ENCODE data around the gene RPIA.
"Not testable (repeated sequence)": the region's sequence is repeated elsewhere in the genome, so short reads cannot be mapped to it uniquely, and the experiment has no call there.

RPIA gene

DNA sequence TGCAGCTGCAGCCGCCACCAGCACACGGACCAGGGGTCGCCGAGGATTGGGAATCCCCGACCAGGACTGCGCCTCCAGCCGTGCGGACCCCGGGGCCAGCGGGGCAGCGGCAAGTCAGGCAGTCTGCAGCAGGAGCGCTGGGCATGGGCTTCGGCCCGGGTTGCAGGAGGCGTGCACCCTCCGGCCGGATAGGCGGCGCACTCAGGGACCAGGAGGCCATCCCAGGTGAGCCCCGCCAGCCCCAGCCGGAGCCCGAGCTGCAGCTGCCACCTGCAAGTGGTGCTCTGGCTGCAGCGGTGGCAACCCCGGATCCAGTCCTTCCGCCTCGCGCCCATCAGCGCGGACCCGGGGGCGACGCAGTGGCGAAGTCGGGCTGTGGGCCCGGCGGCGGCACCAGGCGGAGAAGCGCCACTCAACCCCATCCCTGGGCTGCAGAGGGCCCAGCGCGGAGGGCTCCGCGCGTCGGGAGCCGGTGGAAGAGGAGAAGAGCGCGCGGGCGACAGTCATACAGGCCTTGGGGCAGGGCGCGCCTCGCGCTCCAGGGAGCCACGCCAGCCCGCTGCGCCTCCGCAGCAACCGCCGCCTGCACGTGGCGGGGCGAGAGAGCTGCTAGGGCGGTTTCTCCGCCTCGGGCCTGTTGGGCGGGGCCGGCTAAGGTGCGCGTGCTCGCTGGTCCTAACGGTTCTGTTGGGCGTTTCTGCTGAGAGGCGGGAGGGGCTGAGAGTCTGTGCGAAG is 73.8 kb downstream of the RPIA start:
- Histone ChIP-seq H3K27me3 (ENCODE audit: control insufficient read depth, insufficient read depth, low read length) (peaks cover 18% of the 10 kb centered on the region), H3K9ac (ENCODE audit: low read length) (no peak overlapping the region), H3K36me3 (ENCODE audit: control insufficient read depth, insufficient read depth, low read length) (no peaks in the 10 kb centered on the region), H3K4me1 (ENCODE audit: control insufficient read depth, insufficient read depth, low read length) (peaks cover 7% of the 10 kb centered on the region), H3K4me3 (ENCODE audit: low read length) (no peak overlapping the region), H3K9me3 (ENCODE audit: control insufficient read depth, low read length) (no peaks in the 10 kb centered on the region)

DNA sequence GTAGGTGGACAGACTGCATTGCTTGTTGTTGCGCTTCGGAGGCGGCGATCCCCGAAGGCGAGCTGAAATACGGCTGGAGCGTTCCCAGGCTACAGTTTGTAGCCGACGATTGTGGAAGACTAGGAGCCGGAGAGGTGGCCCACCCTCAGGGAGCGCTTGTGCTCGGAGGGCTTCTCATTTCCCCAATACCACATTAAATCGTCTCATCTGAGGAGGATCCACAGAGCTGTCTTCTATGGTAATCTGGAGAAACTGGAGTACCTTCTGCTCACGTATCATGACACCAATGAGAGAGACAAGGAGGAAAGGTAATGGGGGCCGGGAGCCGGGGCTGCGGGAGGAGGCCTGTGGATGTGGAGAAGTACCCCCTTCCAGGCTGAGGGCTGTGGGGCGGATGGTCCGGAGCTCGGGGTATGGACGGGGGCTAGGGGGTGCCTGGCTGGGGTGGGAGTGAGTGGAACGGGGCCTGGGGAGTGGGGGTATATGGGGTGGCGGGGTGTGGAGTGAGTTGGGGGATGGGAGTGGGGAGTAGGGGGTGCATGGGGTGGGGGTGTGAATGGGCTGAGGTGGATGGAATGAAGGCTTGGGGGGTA is 74.5 kb downstream of the RPIA start:
- not testable (repeated sequence) for H3K4me1 ChIP-seq (ENCODE audit: control insufficient read depth, insufficient read depth, low read length); H3K9me3 ChIP-seq (ENCODE audit: control insufficient read depth, low read length); H3K36me3 ChIP-seq (ENCODE audit: control insufficient read depth, insufficient read depth, low read length); H3K9ac ChIP-seq (ENCODE audit: low read length); H3K4me3 ChIP-seq (ENCODE audit: low read length)
- H3K27me3 ChIP-seq (ENCODE audit: control insufficient read depth, insufficient read depth, low read length): peaks cover 18% of the 10 kb centered on the region

DNA sequence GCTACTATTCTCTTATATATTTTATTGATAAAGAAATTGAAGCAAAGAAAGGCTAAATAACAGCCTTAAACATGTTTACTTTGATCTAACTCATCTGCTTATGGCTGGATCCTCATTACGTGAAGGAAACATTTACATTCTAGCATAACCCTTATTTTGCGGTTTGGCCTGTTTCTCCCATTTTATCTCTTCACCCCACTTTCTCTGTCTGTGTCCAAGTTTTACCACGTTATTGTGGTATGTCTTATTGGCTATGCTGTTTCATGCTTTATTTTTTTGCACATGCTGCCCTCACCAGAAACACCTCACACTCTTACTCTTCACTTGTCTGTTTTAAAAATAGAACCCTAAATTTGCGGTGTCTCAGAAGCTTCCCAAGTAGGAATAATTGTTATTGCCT is 78.5 kb downstream of the RPIA start:
- H3K9ac ChIP-seq (ENCODE audit: low read length): no peak overlapping the region
- H3K4me3 ChIP-seq (ENCODE audit: low read length): no peak overlapping the region
- peaks cover 6% of the 10 kb centered on the region for H3K4me1 ChIP-seq (ENCODE audit: control insufficient read depth, insufficient read depth, low read length)
- no peaks in the 10 kb centered on the region for H3K36me3 ChIP-seq (ENCODE audit: control insufficient read depth, insufficient read depth, low read length)
- no peaks in the 10 kb centered on the region for H3K9me3 ChIP-seq (ENCODE audit: control insufficient read depth, low read length)
- peaks cover 7% of the 10 kb centered on the region for H3K27me3 ChIP-seq (ENCODE audit: control insufficient read depth, insufficient read depth, low read length)

DNA sequence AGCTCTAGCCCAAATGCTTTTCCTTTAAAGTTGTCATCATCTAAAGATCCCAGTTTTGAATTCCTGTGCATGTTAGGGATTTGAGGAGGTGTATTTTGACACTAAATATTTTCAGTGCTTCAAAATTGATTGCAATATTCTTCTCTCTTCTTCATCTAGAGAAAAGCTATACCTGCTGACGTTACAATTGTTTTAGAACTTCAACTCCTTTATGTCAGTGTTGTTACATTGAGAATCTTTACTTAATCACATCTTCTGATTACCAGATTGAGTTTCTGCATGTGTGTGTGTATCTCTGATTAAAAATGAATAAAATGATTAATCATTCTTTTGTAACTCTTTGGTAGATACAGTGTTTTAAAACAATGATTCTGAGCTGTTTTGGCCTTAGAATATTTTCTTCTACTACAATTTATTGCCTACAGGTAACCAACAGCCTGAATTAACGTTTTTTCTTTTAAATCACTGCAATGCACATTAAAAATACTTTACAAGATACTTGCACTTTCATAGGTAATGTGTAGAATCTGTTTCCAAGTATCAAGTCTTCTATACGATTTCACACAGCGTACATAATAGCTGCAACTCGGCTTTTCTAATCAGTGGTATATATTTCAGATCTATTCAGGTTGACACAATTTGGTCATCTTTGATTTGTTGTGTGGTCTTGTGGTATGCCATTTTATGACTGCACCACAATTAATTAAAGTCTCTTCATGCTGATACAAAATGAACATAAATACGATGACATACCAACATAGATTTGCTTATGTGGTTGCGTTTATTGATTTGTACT is 82.0 kb downstream of the RPIA start:
- not testable (repeated sequence) for H3K4me3 ChIP-seq (ENCODE audit: low read length); H3K9ac ChIP-seq (ENCODE audit: low read length); H3K27me3 ChIP-seq (ENCODE audit: control insufficient read depth, insufficient read depth, low read length); H3K4me1 ChIP-seq (ENCODE audit: control insufficient read depth, insufficient read depth, low read length); H3K36me3 ChIP-seq (ENCODE audit: control insufficient read depth, insufficient read depth, low read length); H3K9me3 ChIP-seq (ENCODE audit: control insufficient read depth, low read length)

DNA sequence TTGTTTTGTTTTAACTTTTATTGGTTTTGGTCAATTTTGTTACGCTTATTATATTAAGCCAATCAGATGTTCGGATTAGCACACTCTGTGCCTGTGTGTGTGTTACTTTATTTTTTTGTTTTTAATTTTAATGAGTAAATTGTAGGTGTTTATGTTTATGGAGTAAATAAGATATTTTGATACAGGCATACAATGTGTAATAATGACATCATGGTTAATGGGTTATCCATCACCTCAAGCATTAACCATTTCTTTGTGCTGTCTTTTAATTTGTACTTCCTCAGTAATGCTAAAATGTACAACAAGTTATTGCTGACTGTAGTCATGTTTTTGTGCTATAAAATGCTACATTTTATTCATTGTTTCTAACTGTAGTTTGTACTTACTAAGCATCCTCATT is 97.7 kb downstream of the RPIA start:
- not testable (repeated sequence) for H3K4me3 ChIP-seq (ENCODE audit: low read length); H3K36me3 ChIP-seq (ENCODE audit: control insufficient read depth, insufficient read depth, low read length); H3K9me3 ChIP-seq (ENCODE audit: control insufficient read depth, low read length); H3K9ac ChIP-seq (ENCODE audit: low read length); H3K27me3 ChIP-seq (ENCODE audit: control insufficient read depth, insufficient read depth, low read length); H3K4me1 ChIP-seq (ENCODE audit: control insufficient read depth, insufficient read depth, low read length)

DNA sequence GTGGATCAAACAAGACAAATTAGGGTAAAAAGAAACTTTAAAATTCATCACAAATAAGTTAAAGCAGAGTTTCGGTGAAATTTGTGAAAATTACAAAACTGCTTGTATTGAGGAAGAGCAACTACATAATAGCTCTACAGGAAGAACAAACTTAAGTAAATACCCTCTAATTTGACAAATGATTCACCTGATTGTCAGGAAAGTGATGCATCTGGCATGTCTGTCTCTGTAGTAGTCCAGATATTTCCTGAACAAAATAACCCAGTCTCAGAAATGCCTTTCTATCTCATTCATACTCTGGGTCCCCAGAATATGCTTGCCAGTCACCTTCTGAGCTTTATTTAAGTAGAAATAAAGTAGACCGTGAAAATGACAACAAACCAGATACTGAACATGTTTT is 104.5 kb downstream of the RPIA start:
- not testable (repeated sequence) for H3K9me3 ChIP-seq (ENCODE audit: control insufficient read depth, low read length); H3K4me3 ChIP-seq (ENCODE audit: low read length); H3K4me1 ChIP-seq (ENCODE audit: control insufficient read depth, insufficient read depth, low read length); H3K9ac ChIP-seq (ENCODE audit: low read length); H3K27me3 ChIP-seq (ENCODE audit: control insufficient read depth, insufficient read depth, low read length); H3K36me3 ChIP-seq (ENCODE audit: control insufficient read depth, insufficient read depth, low read length)

DNA sequence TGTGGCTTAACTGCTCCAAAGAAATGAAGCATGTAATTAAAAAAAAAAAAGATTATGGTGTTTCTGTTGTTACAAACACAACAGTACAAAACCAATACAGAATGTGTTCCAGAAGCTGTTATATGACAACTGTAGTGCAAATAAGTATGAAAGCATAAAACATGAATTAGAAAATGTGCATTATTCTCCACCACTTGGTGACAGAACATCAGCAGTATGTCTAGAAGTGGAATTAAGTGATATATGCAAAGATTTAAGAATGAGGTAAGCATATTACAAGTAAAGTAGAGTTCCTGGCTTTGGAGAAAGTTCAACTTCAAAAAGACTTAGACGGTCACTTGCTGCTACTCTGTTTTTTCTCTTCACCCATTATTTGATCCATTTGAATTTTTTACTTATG is 105.0 kb downstream of the RPIA start:
- H3K9me3 ChIP-seq (ENCODE audit: control insufficient read depth, low read length); H3K9ac ChIP-seq (ENCODE audit: low read length); H3K4me3 ChIP-seq (ENCODE audit: low read length); H3K27me3 ChIP-seq (ENCODE audit: control insufficient read depth, insufficient read depth, low read length); H3K36me3 ChIP-seq (ENCODE audit: control insufficient read depth, insufficient read depth, low read length); H3K4me1 ChIP-seq (ENCODE audit: control insufficient read depth, insufficient read depth, low read length): not testable (repeated sequence)

DNA sequence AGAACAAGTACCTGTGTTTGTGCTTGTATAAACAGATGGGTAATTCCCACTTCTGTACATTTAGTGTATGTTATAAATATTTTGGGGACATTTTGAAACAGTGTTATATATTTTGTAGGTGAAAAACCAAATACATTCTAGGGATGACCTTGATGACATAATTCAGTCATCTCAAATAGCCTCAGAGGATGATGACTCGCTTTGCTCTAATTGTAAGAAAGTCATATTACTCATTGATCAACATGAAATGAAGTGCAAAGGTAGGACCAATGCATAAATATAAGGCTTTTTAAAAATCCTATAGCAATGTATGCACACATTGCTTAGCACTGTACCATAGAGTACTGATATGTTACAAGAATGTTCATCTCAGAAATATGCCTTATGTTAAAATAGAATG is 105.7 kb downstream of the RPIA start:
- not testable (repeated sequence) for H3K9ac ChIP-seq (ENCODE audit: low read length); H3K4me1 ChIP-seq (ENCODE audit: control insufficient read depth, insufficient read depth, low read length); H3K36me3 ChIP-seq (ENCODE audit: control insufficient read depth, insufficient read depth, low read length); H3K9me3 ChIP-seq (ENCODE audit: control insufficient read depth, low read length); H3K4me3 ChIP-seq (ENCODE audit: low read length); H3K27me3 ChIP-seq (ENCODE audit: control insufficient read depth, insufficient read depth, low read length)
